Measurements from ENCODE around the gene KCNV2. TPM values are rescaled to one million over a fixed set of nuclear protein-coding genes. Genes with fewer than 3 reads are reported as not detected.
A peak's percentile ranks its signal among the peaks of the same experiment; 100 is the strongest.

KCNV2 gene
- total and polyA plus RNA-seq, 4 donors = not detected

GRCh38 chr9:2725898-2726649, 8.8 kb downstream of the KCNV2 start:
- peak overlapping the region; percentile 28 to 40 for H3K27ac ChIP-seq (ENCODE audit: low read depth in 1 of 2, low read length in 2 of 2)
- no peaks in the 10 kb centered on the region for H3K9me3 ChIP-seq (ENCODE audit: control insufficient read depth, low read length)
- 32 to 48% methylated on average over 4 of the region's 4 CpGs for WGBS, 2 donors
- no peak for DNase-seq
- H3K4me1 ChIP-seq (ENCODE audit: control insufficient read depth in 1 of 2, insufficient read depth in 2 of 2, low read length in 2 of 2) = peaks cover 0 to 3% of the 10 kb centered on the region in 2 donors
- peak; percentile 60 for ATAC-seq (ENCODE audit: low FRiP score)
- H3K4me3 ChIP-seq (ENCODE audit: low read length in 2 of 2) = no peak overlapping the region
- no peaks in the 10 kb centered on the region for H3K36me3 ChIP-seq (ENCODE audit: control insufficient read depth in 1 of 2, insufficient read depth in 2 of 2, low read length in 1 of 2)
- no peaks in the 10 kb centered on the region for H3K27me3 ChIP-seq (ENCODE audit: control insufficient read depth in 1 of 2, insufficient read depth in 2 of 2, low read length in 1 of 2)
- intact Hi-C loops (cut with DNase I) = loop anchor here (5.0 to 10.0 kb wide), 2 partner anchors 104 to 591 kb away; partner anchors contain the start of gene VLDLR (in 1 of the 2)

- peak; percentile 17 for ATAC-seq (ENCODE audit: low FRiP score)
- H3K27ac ChIP-seq (ENCODE audit: low read depth in 1 of 2, low read length in 2 of 2) = no peak overlapping the region
Observed at GRCh38 chr9:2726650-2727340, 9.5 kb downstream of the KCNV2 start.

GRCh38 chr9:2727374-2727773, 10.1 kb downstream of the KCNV2 start:
- Histone ChIP-seq H3K36me3 (ENCODE audit: control insufficient read depth in 1 of 2, insufficient read depth in 2 of 2, low read length in 1 of 2) (no peaks in the 10 kb centered on the region), H3K9me3 (ENCODE audit: control insufficient read depth, low read length) (no peaks in the 10 kb centered on the region), H3K27ac (ENCODE audit: low read depth in 1 of 2, low read length in 2 of 2) (no peak overlapping the region), H3K4me1 (ENCODE audit: control insufficient read depth in 1 of 2, insufficient read depth in 2 of 2, low read length in 2 of 2) (peaks cover 0 to 3% of the 10 kb centered on the region in 2 donors), H3K4me3 (ENCODE audit: low read length in 2 of 2) (no peak overlapping the region), H3K27me3 (ENCODE audit: control insufficient read depth in 1 of 2, insufficient read depth in 2 of 2, low read length in 1 of 2) (no peaks in the 10 kb centered on the region)
- ATAC-seq (ENCODE audit: low FRiP score) (no peak), DNase-seq (no peak)
- intact Hi-C loops (cut with DNase I) = loop anchor here (5.0 to 10.0 kb wide), 2 partner anchors 105 to 593 kb away; partner anchors contain the start of gene VLDLR (in 1 of the 2)
- 73 to 85% methylated on average over 2 of the region's 2 CpGs for WGBS, 2 donors

More at GRCh38 chr9:2726650-2727340, 9.5 kb downstream of the KCNV2 start:
- intact Hi-C loops (cut with DNase I) = loop anchor here (5.0 to 10.0 kb wide), 2 partner anchors 104 to 592 kb away; partner anchors contain the start of gene VLDLR (in 1 of the 2)
- no peaks in the 10 kb centered on the region for H3K36me3 ChIP-seq (ENCODE audit: control insufficient read depth in 1 of 2, insufficient read depth in 2 of 2, low read length in 1 of 2)
- 79 to 85% methylated on average over 13 of the region's 13 CpGs for WGBS, 2 donors
- H3K27me3 ChIP-seq (ENCODE audit: control insufficient read depth in 1 of 2, insufficient read depth in 2 of 2, low read length in 1 of 2) = no peaks in the 10 kb centered on the region
- no peak for DNase-seq
- H3K4me3 ChIP-seq (ENCODE audit: low read length in 2 of 2) = no peak overlapping the region
- no peaks in the 10 kb centered on the region for H3K9me3 ChIP-seq (ENCODE audit: control insufficient read depth, low read length)
- peaks cover 0 to 3% of the 10 kb centered on the region in 2 donors for H3K4me1 ChIP-seq (ENCODE audit: control insufficient read depth in 1 of 2, insufficient read depth in 2 of 2, low read length in 2 of 2)

- Histone ChIP-seq H3K27ac (ENCODE audit: low read depth in 1 of 2, low read length in 2 of 2) (no peak overlapping the region), H3K27me3 (ENCODE audit: control insufficient read depth in 1 of 2, insufficient read depth in 2 of 2, low read length in 1 of 2) (no peaks in the 10 kb centered on the region), H3K36me3 (ENCODE audit: control insufficient read depth in 1 of 2, insufficient read depth in 2 of 2, low read length in 1 of 2) (no peaks in the 10 kb centered on the region), H3K4me3 (ENCODE audit: low read length in 2 of 2) (no peak overlapping the region), H3K4me1 (ENCODE audit: control insufficient read depth in 1 of 2, insufficient read depth in 2 of 2, low read length in 2 of 2) (peaks cover 0 to 3% of the 10 kb centered on the region in 2 donors), H3K9me3 (ENCODE audit: control insufficient read depth, low read length) (no peaks in the 10 kb centered on the region)
- DNase-seq = no peak
- intact Hi-C loops (cut with DNase I) = loop anchor here (5.0 to 10.0 kb wide), 2 partner anchors 106 to 593 kb away; partner anchors contain the start of gene VLDLR (in 1 of the 2)
- ATAC-seq (ENCODE audit: low FRiP score) = peak; percentile 59
- 15 to 16% methylated on average over 5 of the region's 5 CpGs for WGBS, 2 donors
Observed at GRCh38 chr9:2727966-2728613, 10.8 kb downstream of the KCNV2 start.

GRCh38 chr9:2729003-2729402, 11.7 kb downstream of the KCNV2 start:
- 88 to 91% methylated on average over 5 of the region's 5 CpGs for WGBS, 2 donors
- no peak overlapping the region for H3K4me3 ChIP-seq (ENCODE audit: low read length in 2 of 2)
- ATAC-seq (ENCODE audit: low FRiP score) = no peak
- no peaks in the 10 kb centered on the region for H3K9me3 ChIP-seq (ENCODE audit: control insufficient read depth, low read length)
- H3K27me3 ChIP-seq (ENCODE audit: control insufficient read depth in 1 of 2, insufficient read depth in 2 of 2, low read length in 1 of 2) = no peaks in the 10 kb centered on the region
- H3K27ac ChIP-seq (ENCODE audit: low read depth in 1 of 2, low read length in 2 of 2) = no peak overlapping the region
- H3K36me3 ChIP-seq (ENCODE audit: control insufficient read depth in 1 of 2, insufficient read depth in 2 of 2, low read length in 1 of 2) = no peaks in the 10 kb centered on the region
- H3K4me1 ChIP-seq (ENCODE audit: control insufficient read depth in 1 of 2, insufficient read depth in 2 of 2, low read length in 2 of 2) = peaks cover 0 to 3% of the 10 kb centered on the region in 2 donors
- intact Hi-C loops (cut with DNase I) = loop anchor here (5.0 to 10.0 kb wide), 2 partner anchors 107 to 594 kb away; partner anchors contain the start of gene VLDLR (in 1 of the 2)
- no peak for DNase-seq

GRCh38 chr9:2729721-2730120, 12.4 kb downstream of the KCNV2 start:
- no peaks in the 10 kb centered on the region for H3K27me3 ChIP-seq (ENCODE audit: control insufficient read depth in 1 of 2, insufficient read depth in 2 of 2, low read length in 1 of 2)
- no peaks in the 10 kb centered on the region for H3K36me3 ChIP-seq (ENCODE audit: control insufficient read depth in 1 of 2, insufficient read depth in 2 of 2, low read length in 1 of 2)
- peaks cover 0 to 3% of the 10 kb centered on the region in 2 donors for H3K4me1 ChIP-seq (ENCODE audit: control insufficient read depth in 1 of 2, insufficient read depth in 2 of 2, low read length in 2 of 2)
- WGBS, 2 donors = 7 to 12% methylated on average over 3 of the region's 3 CpGs
- DNase-seq = no peak
- intact Hi-C loops (cut with DNase I) = loop anchor here (5.0 to 10.0 kb wide), 2 partner anchors 107 to 595 kb away; partner anchors contain the start of gene VLDLR (in 1 of the 2)
- no peak overlapping the region for H3K27ac ChIP-seq (ENCODE audit: low read depth in 1 of 2, low read length in 2 of 2)
- H3K9me3 ChIP-seq (ENCODE audit: control insufficient read depth, low read length) = no peaks in the 10 kb centered on the region
- no peak overlapping the region for H3K4me3 ChIP-seq (ENCODE audit: low read length in 2 of 2)
- no peak for ATAC-seq (ENCODE audit: low FRiP score)

GRCh38 chr9:2730971-2731370, 13.7 kb downstream of the KCNV2 start:
- intact Hi-C loops (cut with DNase I) = no loop called here
- Histone ChIP-seq H3K9me3 (ENCODE audit: control insufficient read depth, low read length) (no peaks in the 10 kb centered on the region), H3K27me3 (ENCODE audit: control insufficient read depth in 1 of 2, insufficient read depth in 2 of 2, low read length in 1 of 2) (no peaks in the 10 kb centered on the region), H3K4me1 (ENCODE audit: control insufficient read depth in 1 of 2, insufficient read depth in 2 of 2, low read length in 2 of 2) (peaks cover 0 to 1% of the 10 kb centered on the region in 2 donors), H3K36me3 (ENCODE audit: control insufficient read depth in 1 of 2, insufficient read depth in 2 of 2, low read length in 1 of 2) (no peaks in the 10 kb centered on the region), H3K4me3 (ENCODE audit: low read length in 2 of 2) (no peak overlapping the region), H3K27ac (ENCODE audit: low read depth in 1 of 2, low read length in 2 of 2) (no peak overlapping the region)
- ATAC-seq (ENCODE audit: low FRiP score) (no peak), DNase-seq (no peak)
- 91 to 100% methylated on average over 1 of the region's 1 CpG for WGBS, 2 donors

GRCh38 chr9:2732492-2732891, 15.2 kb downstream of the KCNV2 start:
- H3K27me3 ChIP-seq (ENCODE audit: control insufficient read depth in 1 of 2, insufficient read depth in 2 of 2, low read length in 1 of 2) = no peaks in the 10 kb centered on the region
- H3K9me3 ChIP-seq (ENCODE audit: control insufficient read depth, low read length) = no peaks in the 10 kb centered on the region
- H3K36me3 ChIP-seq (ENCODE audit: control insufficient read depth in 1 of 2, insufficient read depth in 2 of 2, low read length in 1 of 2) = no peaks in the 10 kb centered on the region
- no peak for ATAC-seq (ENCODE audit: low FRiP score)
- H3K4me3 ChIP-seq (ENCODE audit: low read length in 2 of 2) = no peak overlapping the region
- H3K27ac ChIP-seq (ENCODE audit: low read depth in 1 of 2, low read length in 2 of 2) = no peak overlapping the region
- DNase-seq = no peak
- intact Hi-C loops (cut with DNase I) = no loop called here
- no peaks in the 10 kb centered on the region for H3K4me1 ChIP-seq (ENCODE audit: control insufficient read depth in 1 of 2, insufficient read depth in 2 of 2, low read length in 2 of 2)
- 75 to 78% methylated on average over 4 of the region's 4 CpGs for WGBS, 2 donors

Measured in aorta (tissue), 5 donors.